Head of caudate nucleus (tissue), 42 donors: ENCODE results near the gene SMPD3.
A peak's percentile ranks its signal among the peaks of the same experiment; 100 is the strongest.

Experiments
- DNase-seq, 42 donors: peaks; one replicate each; pipeline versions ENCODE4 v3.0.0 to v3.0.0-alpha.2; 2020 to 2021; ENCODE audit warnings: mixed read lengths in 7 of 42
- intact Hi-C: fragments of 100-400 bp; cut with DNase I; formaldehyde crosslinking; loops from one replicate; pipeline ENCODE4 v1.15.0; 2022

Gene SMPD3

GRCh38 chr16:68395815-68396214 is 52.5 kb downstream of the SMPD3 start:
- intact Hi-C loops, result no loop called here
- no peak for DNase-seq

DNA sequence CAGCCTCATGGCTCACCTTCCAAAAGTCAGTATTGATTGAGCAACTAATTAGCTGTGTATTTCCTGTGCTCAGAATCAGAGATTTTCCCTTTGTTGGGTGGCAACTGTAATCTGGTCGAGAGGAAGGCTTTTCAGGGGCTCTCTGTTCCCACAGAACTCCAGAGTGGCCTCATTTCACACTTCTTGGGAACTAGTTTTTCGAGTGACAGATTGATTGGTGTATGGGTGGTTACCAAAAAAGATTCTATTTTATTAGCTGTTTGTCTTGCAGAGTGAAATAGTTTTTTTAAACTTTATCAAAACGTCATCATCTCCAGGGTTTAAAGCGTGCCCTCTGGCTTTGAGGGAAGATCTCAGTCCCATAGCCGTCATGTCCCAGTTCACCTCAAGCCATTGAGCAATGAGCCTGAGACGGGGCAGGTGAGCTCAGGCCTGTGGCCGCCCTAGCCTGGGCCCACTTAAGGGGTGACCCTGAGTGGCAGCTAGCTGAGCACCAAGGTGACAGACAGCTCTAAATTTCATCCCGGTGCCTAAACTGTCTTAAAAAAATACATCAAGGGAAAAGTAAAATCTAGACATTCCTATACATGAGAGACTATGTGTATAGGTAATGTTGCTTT is 53.0 kb downstream of the SMPD3 start:
- peak in 3 of 42 donors; percentile 35 to 56 (median 38) for DNase-seq
- intact Hi-C loops, result no loop called here

GRCh38 chr16:68393333-68393732 is 55.0 kb downstream of the SMPD3 start:
- intact Hi-C loops, result no loop called here
- DNase-seq, result no peak

- intact Hi-C loops, result no loop called here
- DNase-seq, result no peak
These were observed 58.4 kb downstream of the SMPD3 start for GRCh38 chr16:68389750-68390371.

DNA sequence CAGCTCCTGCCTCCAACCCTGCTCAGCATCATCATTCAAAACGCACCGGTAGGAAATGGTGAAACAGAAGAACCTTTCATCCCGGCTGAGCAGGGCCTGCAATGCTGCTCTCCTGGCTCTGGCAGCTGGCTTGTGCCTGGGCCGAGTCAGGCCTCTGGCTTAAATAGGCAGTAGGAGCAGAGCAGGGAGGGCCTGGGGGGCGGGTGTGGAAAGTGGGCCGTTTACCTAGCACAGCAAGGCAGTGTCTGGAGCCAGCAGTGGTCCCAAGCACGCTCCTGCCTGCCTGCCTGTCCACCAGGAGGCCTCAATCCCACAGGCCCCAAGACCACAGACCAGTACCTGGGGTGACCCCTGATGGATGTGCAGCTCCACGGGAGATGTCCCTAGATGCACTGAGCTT is 59.3 kb downstream of the SMPD3 start:
- peak in 14 of 42 donors; percentile 30 to 66 (median 48) for DNase-seq
- intact Hi-C loops, result no loop called here

- no peak for DNase-seq
- intact Hi-C loops, result no loop called here
These were observed 60.2 kb downstream of the SMPD3 start for GRCh38 chr16:68388124-68388523.

- intact Hi-C loops, result no loop called here
- DNase-seq, result no peak
These were observed 61.0 kb downstream of the SMPD3 start for GRCh38 chr16:68387301-68387700.

DNA sequence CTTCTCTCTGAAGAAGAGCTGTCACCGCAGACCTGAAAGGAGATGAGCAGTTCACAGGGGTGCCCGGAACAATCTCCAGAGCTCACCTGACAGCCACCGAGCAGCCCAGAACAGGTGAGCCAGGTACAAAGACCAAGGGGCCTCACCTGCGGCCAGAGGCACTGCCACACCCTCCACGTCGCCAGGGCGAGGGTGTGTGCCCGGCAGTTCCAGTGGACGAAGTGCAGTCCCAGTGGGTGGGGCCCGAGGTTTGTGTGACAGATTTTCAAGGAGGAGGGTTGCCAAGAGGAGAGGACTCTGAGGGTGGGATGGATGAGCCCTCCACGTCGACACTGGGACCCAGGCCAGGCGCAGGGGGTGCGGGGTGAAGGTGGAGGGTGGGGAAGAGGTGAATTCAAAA is 61.7 kb downstream of the SMPD3 start:
- no peak for DNase-seq
- intact Hi-C loops, result no loop called here

DNA sequence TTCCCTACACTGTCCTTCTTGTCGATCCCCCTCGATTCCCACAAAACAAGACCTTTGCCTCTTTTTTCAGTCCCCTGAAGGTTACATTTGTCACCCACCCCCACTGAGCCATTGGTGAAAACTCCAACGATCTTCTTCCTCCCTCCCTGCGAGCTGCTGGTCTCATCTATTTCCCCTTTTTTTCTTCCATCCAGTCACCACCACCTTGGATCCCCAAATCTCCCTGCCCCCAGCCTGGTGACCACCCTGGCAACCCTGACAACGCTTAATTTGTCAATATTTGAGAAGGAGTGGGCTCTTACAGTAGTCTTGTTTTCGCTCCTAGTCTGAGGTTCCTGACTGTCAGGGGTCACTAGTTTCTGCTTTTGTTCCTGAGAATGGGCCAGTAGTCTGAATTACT is 62.9 kb downstream of the SMPD3 start:
- intact Hi-C loops, result no loop called here
- DNase-seq, result no peak

GRCh38 chr16:68384288-68385161 is 63.8 kb downstream of the SMPD3 start:
- no peak for DNase-seq
- intact Hi-C loops, result no loop called here

DNA sequence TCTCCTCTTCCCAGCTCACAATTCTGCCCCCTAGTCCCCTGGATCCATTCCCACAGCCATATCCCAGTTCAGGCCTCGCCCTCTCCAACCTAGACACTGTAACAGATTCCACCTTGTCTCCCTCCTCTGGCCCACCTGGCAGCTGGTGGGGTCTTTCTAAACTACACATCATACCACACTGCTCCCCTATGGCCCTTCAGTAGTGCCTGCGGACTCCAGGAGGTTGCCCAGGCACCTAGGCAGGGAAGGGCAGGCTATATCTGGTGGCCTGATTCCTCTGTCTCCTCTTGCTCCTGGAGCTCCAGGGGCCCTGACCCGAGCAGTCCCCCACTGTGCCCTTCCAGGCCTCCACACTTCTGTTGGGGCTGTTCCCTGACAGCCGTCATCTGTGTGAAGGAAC is 64.5 kb downstream of the SMPD3 start:
- intact Hi-C loops, result no loop called here
- no peak for DNase-seq

GRCh38 chr16:68382296-68382718 is 66.0 kb downstream of the SMPD3 start:
- intact Hi-C loops, result no loop called here
- DNase-seq, result no peak

DNA sequence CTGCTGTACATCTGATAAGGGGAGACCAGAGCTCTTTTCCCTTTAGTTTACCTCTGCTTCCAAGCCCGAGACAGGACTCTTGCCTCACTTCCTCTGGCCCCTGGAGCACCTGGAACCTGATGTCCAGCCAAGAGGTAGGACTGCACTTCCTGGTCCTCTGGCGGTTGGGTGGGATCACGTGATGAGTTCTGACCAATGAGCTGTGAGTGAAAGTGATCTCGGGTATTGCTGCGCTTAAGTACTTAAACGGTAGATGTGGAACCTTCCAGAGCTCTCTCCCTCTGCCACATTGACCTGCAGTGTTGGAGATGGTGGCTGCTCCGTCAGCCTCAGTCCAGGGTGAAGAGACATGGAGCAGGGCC is 67.0 kb downstream of the SMPD3 start:
- intact Hi-C loops, result no loop called here
- no peak for DNase-seq

GRCh38 chr16:68380676-68381362 is 67.5 kb downstream of the SMPD3 start:
- intact Hi-C loops, result no loop called here
- no peak for DNase-seq

DNA sequence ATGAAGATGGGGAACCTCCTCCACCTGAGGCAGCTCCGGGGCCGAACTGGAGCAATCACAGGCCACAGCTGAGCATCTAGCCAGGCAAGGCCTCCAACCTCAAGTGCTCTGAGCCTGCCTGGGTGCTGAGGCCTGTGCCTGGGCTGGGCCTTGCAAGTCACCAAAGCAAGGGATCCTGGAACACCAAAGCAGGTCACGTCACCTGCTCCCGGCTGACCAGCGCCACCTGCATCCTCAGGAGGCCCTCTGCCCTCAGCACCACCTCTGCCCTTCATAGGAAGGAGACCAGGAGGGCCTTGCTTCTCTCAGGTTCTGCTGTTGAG is 68.0 kb downstream of the SMPD3 start:
- intact Hi-C loops, result no loop called here
- DNase-seq, result no peak

DNA sequence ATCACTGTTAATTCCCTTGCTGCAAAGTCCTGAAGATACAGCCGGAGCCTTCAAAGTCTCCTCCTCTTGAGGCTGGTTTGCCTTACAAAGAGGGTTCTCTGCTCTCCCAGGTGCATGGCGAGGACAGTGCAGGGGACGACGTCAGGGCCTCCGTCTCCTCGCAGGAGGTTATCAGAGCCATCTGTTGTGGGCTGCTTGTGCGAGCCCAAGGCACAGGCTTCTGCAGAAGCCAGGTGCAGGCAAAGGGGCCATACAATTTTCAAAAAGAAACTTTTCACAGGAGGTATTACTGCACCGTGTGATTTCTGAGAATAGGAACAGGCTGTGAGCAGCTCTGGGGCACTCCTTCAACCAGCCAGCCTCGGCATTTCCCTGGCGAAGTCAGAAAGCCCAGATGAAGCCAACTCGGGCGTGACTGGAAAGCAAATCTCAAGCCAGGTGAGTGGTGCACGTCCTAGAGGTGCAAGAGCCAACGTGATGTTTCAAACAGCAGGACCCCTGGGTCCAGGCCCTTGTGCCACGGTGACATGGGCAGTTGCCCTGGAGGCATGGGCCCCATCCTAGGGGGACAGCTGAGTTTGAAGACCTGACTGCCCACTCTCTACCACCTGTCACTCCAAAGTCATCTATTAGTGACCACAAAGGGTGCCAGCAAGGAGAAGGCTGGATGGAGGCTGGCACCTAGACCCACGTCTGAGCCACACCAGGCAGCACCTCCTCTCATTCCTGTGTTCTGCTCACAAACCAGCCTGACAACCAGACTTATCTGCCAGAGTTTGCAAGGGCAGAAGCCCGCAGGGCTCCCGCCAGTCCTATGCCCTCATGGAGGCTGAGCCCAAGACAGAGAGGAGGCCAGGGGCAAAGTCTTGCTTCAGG is 68.6 kb downstream of the SMPD3 start:
- intact Hi-C loops, result no loop called here

DNA sequence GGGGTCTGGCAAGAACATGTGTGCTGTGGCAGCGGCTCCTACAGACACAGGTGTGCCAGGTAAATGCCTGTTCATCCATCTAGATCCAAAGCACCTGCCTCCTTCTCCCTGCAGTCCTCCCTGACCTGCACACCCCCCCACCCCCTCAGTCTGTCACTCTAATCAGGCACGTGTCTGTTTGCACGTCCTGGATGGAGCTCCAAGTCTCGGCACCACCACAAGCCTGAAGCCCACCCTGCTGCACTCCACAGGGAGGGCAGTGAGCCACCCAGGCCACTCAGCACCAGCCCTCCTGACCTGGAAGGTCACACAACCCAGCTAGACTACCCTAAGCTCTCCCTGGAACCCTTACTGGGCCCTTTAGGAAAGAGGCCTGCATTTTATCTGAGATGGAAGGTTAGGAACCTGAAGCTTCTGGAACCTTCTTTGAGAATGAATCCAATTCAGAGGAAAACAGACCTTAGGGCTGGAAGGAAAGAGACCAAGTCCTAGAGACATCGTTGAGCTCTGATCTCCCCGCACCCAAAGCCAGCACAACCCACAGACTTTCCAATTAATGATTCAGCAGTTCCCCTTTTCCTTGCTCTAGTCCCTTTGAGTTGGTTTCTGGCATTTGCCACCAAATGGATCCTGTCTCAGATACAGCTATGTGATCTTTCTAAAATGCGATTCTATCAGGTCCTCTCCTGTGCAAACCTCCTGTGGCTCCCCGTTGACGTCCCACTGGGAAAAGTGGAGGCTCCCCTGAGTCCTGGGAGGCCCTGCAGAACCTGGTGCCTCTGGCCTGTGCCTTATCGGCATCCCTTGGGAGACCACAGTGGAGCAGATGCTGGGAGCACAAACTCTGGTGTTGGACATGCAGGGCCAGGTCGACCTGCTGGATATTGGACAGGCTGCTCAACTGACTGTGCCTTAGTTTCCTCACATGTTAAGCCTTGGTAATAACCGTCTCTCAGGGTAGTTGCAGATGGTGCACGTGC is 69.6 kb downstream of the SMPD3 start:
- intact Hi-C loops, result no loop called here
- DNase-seq, result no peak

More for the DNA sequence above, 68.6 kb downstream of the SMPD3 start:
- DNase-seq, result no peak
